GM23338 (cell line): ENCODE results near the gene RIC8B. TPM values are rescaled to one million over a fixed set of nuclear protein-coding genes. Genes with fewer than 3 reads are reported as not detected.

Source experiments
- ATAC-seq: fragments of 200-7000 bp; cut with Tn5 transposase; 3 replicates; pipeline ENCODE4 v1.9.1; 2020
- DNase-seq: peaks from one replicate; pipeline ENCODE4 v3.0.0-alpha.2; 2015; ENCODE audit warnings: low spot score
- H2AFZ ChIP-seq: fragments of 200-600 bp; sonication (generic); 2 replicates; pipeline ENCODE4 v1.8.0; 2016; ENCODE audit warnings: antibody characterized with exemption, mild to moderate bottlenecking, moderate library complexity
- H3F3A ChIP-seq: fragments of 200-600 bp; sonication (generic); replicated peaks from 2 replicates; pipeline ENCODE4 v1.8.0; 2017; ENCODE audit warnings: antibody characterized with exemption, mixed run types, low read depth
- H3K27ac ChIP-seq: fragments of 200-600 bp; sonication (generic); 2 replicates; pipeline ENCODE4 v1.6.1; 2016; ENCODE audit warnings: low read depth
- H3K27me3 ChIP-seq: fragments of 200-600 bp; sonication (generic); 2 replicates; pipeline ENCODE4 v1.8.0; 2016; ENCODE audit warnings: mild to moderate bottlenecking, mixed run types, moderate library complexity; ENCODE audit not compliant: insufficient read depth
- H3K36me3 ChIP-seq: fragments of 200-600 bp; sonication (generic); 2 replicates; pipeline ENCODE4 v1.8.0; 2016; ENCODE audit warnings: mild to moderate bottlenecking; ENCODE audit not compliant: insufficient read depth
- H3K4me1 ChIP-seq: fragments of 200-600 bp; sonication (generic); 2 replicates; pipeline ENCODE4 v1.8.0; 2016; ENCODE audit warnings: mild to moderate bottlenecking, moderate library complexity; ENCODE audit not compliant: insufficient read depth
- H3K4me2 ChIP-seq: fragments of 200-600 bp; sonication (generic); 2 replicates; pipeline ENCODE4 v1.7.1; 2017; ENCODE audit warnings: mixed run types
- H3K4me3 ChIP-seq: fragments of 200-600 bp; sonication (generic); 2 replicates; pipeline ENCODE4 v1.6.1; 2016; ENCODE audit warnings: mixed run types
- H3K79me2 ChIP-seq: fragments of 200-600 bp; sonication (generic); replicated peaks from 2 replicates; pipeline ENCODE4 v1.8.0; 2017; ENCODE audit warnings: mild to moderate bottlenecking; ENCODE audit not compliant: insufficient read depth
- H3K9me2 ChIP-seq: fragments of 200-600 bp; sonication (generic); 2 replicates; pipeline ENCODE4 v1.8.0; 2017; ENCODE audit not compliant: insufficient read depth
- H4K20me1 ChIP-seq: fragments of 200-600 bp; sonication (generic); replicated peaks from 2 replicates; pipeline ENCODE4 v1.8.0; 2017; ENCODE audit warnings: mild to moderate bottlenecking; ENCODE audit not compliant: insufficient read depth
- H3K27ac Mint-ChIP-seq: 2 replicates; pipeline ENCODE4 v1.8.0; 2020; ENCODE audit warnings: inconsistent platforms, mild to moderate bottlenecking, moderate library complexity, mixed read lengths
- H3K27me3 Mint-ChIP-seq: 3 replicates; pipeline ENCODE4 v1.8.0; 2022; ENCODE audit warnings: low read depth, mild to moderate bottlenecking, moderate library complexity, mixed read lengths, inconsistent platforms; ENCODE audit not compliant: insufficient read depth, poor library complexity
- H3K36me3 Mint-ChIP-seq: 3 replicates; pipeline ENCODE4 v1.8.0; 2021; ENCODE audit warnings: low read depth, mild to moderate bottlenecking, inconsistent platforms, moderate library complexity, mixed read lengths
- H3K4me1 Mint-ChIP-seq: 3 replicates; pipeline ENCODE4 v1.8.0; 2020; ENCODE audit warnings: mild to moderate bottlenecking, inconsistent platforms, mixed read lengths
- H3K4me3 Mint-ChIP-seq: 3 replicates; pipeline ENCODE4 v1.8.0; 2021; ENCODE audit warnings: moderate library complexity, mild to moderate bottlenecking, inconsistent platforms, mixed read lengths
- H3K9me3 Mint-ChIP-seq: 3 replicates; pipeline ENCODE4 v1.8.0; 2020; ENCODE audit warnings: moderate library complexity, mild to moderate bottlenecking, inconsistent platforms, mixed read lengths
- CREB1 ChIP-seq: fragments of 250-450 bp; sonication (Bioruptor Pico); IDR thresholded peaks from 2 replicates; pipeline ENCODE4 v1.5.0; 2020; ENCODE audit warnings: low read depth, mild to moderate bottlenecking, moderate library complexity
- EZH2 ChIP-seq: fragments of 200-600 bp; sonication (generic); IDR thresholded peaks from one replicate; pipeline ENCODE4 v1.8.0; 2017; ENCODE audit warnings: antibody characterized with exemption, mild to moderate bottlenecking, low read depth; ENCODE audit not compliant: unreplicated experiment
- EZH2phosphoT487 ChIP-seq: fragments of 200-600 bp; sonication (generic); IDR thresholded peaks from one replicate; pipeline ENCODE4 v1.8.1; 2018; ENCODE audit warnings: antibody characterized with exemption; ENCODE audit not compliant: unreplicated experiment
- JUNB ChIP-seq: IDR thresholded peaks from one replicate; pipeline ENCODE4 v1.6.1; 2016; ENCODE audit warnings: antibody characterized with exemption; ENCODE audit not compliant: unreplicated experiment
- NANOG ChIP-seq: IDR thresholded peaks from 2 replicates; pipeline ENCODE4 v1.6.1; 2016; ENCODE audit warnings: antibody characterized with exemption, borderline replicate concordance
- POLR2AphosphoS5 ChIP-seq: IDR thresholded peaks from 2 replicates; pipeline ENCODE4 v1.6.1; 2016; ENCODE audit warnings: antibody characterized with exemption, low read depth
- STAT1 ChIP-seq: IDR thresholded peaks from one replicate; pipeline ENCODE4 v1.6.1; 2016; ENCODE audit warnings: antibody characterized with exemption; ENCODE audit not compliant: unreplicated experiment
- ZNF114 ChIP-seq: fragments of 250-450 bp; sonication (Bioruptor Pico); IDR thresholded peaks from 2 replicates; pipeline ENCODE4 v1.5.0; 2020; ENCODE audit warnings: mild to moderate bottlenecking, moderate library complexity
- ZNF331 ChIP-seq: fragments of 250-450 bp; sonication (Bioruptor Pico); IDR thresholded peaks from 2 replicates; pipeline ENCODE4 v1.5.0; 2020; ENCODE audit warnings: low read depth, mild to moderate bottlenecking, moderate library complexity
- polyA plus RNA-seq: library from polyadenylated mRNA; unstranded; fragments of >200 nt; fragmentation: Nextera tagmentation; extraction: Ambion mirVana; gene quantifications from 2 replicates; pipeline ENCODE4 v1.2.1, GENCODE V29; 2016
- total RNA-seq: library from RNA; depleted of rRNA; stranded (reverse); fragments of >200 nt; shearing (Covaris generic); gene quantifications from 2 replicates; pipeline ENCODE4 v1.2.3, GENCODE V29; 2014
- TF ChIP-seq, protein P1 (sequence below): IDR thresholded peaks from one replicate; pipeline ENCODE4 v1.6.1; 2018; ENCODE audit warnings: antibody characterized with exemption; ENCODE audit not compliant: unreplicated experiment
- TF ChIP-seq, protein P2 (sequence below), 2 experiments: fragments of 200-600 bp in 1 of 2; sonication (generic) in 1 of 2; conservative IDR thresholded peaks; 2 replicates each; pipeline versions ENCODE4 v1.5.1 to v1.6.1; 2016 to 2017; ENCODE audit warnings: antibody characterized with exemption in 2 of 2, low read depth in 2 of 2, mild to moderate bottlenecking in 2 of 2, moderate library complexity in 1 of 2
- TF ChIP-seq, protein P3 (sequence below): IDR thresholded peaks from 2 replicates; pipeline ENCODE4 v1.6.1; 2016; ENCODE audit warnings: antibody characterized with exemption
- TF ChIP-seq, protein P4 (sequence below): fragments of 250-450 bp; sonication (Bioruptor Pico); IDR thresholded peaks from 2 replicates; pipeline ENCODE4 v1.5.0; 2020; ENCODE audit warnings: mild to moderate bottlenecking, moderate library complexity

RIC8B gene
- total and polyA plus RNA-seq, 2 experiments from 2014 or later, result 12.3 to 25.5 TPM

DNA sequence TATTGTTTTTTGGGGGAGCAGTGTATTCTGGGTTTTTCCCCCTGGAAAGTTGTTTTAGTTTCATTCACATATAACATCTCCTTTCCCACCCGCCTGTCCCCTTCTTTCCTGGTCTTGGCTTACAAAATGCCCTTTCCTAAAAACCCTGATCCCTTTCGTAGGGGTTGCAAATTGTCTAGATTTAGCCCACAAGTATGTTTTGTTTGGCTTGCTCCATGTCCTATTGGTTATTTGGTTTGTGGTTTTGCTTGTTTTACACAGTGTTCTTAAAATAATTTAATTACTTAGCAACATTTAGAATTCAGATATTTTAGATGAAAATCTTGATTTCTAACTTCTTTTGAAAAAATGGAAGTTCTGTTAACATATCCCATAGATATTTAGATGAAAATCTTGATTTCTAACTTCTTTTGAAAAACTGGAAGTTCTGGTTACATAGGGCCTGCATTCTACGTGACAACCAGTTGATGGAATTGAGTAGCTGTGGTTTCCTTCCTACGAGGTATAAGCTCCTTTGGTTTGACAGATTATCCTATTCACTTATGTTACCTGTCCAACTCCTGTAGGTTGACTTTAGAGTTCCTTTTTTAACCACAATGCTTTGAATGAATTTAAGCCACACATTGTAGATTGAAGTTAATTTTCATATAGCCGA lies 92.1 kb downstream of the RIC8B start:
- ATAC-seq, result no peak
- H3K27me3 ChIP-seq, result no peaks in the 10 kb centered on the region
- Mint-ChIP-seq H3K27ac (no peak overlapping the region), H3K27me3 (no peaks in the 10 kb centered on the region), H3K4me3 (no peak overlapping the region), H3K9me3 (no peaks in the 10 kb centered on the region), H3K4me1 (peaks cover 22% of the 10 kb centered on the region), H3K36me3 (no peaks in the 10 kb centered on the region)
- H3K9me2 ChIP-seq, result no peaks in the 10 kb centered on the region
- H3F3A ChIP-seq, result no peaks in the 10 kb centered on the region
- H3K4me1 ChIP-seq, result peaks cover 15% of the 10 kb centered on the region
- no peak for DNase-seq
- H2AFZ ChIP-seq, result no peak overlapping the region
- peaks cover 6% of the 10 kb centered on the region for H4K20me1 ChIP-seq
- no peak overlapping the region for H3K27ac ChIP-seq
- H3K36me3 ChIP-seq, result no peaks in the 10 kb centered on the region
- no peak overlapping the region for H3K4me2 ChIP-seq
- TF ChIP-seq EZH2phosphoT487, result no peak
- TF ChIP-seq, protein P1, sequence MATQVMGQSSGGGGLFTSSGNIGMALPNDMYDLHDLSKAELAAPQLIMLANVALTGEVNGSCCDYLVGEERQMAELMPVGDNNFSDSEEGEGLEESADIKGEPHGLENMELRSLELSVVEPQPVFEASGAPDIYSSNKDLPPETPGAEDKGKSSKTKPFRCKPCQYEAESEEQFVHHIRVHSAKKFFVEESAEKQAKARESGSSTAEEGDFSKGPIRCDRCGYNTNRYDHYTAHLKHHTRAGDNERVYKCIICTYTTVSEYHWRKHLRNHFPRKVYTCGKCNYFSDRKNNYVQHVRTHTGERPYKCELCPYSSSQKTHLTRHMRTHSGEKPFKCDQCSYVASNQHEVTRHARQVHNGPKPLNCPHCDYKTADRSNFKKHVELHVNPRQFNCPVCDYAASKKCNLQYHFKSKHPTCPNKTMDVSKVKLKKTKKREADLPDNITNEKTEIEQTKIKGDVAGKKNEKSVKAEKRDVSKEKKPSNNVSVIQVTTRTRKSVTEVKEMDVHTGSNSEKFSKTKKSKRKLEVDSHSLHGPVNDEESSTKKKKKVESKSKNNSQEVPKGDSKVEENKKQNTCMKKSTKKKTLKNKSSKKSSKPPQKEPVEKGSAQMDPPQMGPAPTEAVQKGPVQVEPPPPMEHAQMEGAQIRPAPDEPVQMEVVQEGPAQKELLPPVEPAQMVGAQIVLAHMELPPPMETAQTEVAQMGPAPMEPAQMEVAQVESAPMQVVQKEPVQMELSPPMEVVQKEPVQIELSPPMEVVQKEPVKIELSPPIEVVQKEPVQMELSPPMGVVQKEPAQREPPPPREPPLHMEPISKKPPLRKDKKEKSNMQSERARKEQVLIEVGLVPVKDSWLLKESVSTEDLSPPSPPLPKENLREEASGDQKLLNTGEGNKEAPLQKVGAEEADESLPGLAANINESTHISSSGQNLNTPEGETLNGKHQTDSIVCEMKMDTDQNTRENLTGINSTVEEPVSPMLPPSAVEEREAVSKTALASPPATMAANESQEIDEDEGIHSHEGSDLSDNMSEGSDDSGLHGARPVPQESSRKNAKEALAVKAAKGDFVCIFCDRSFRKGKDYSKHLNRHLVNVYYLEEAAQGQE, result no peak
- no peak for TF ChIP-seq EZH2
- TF ChIP-seq, protein P2, sequence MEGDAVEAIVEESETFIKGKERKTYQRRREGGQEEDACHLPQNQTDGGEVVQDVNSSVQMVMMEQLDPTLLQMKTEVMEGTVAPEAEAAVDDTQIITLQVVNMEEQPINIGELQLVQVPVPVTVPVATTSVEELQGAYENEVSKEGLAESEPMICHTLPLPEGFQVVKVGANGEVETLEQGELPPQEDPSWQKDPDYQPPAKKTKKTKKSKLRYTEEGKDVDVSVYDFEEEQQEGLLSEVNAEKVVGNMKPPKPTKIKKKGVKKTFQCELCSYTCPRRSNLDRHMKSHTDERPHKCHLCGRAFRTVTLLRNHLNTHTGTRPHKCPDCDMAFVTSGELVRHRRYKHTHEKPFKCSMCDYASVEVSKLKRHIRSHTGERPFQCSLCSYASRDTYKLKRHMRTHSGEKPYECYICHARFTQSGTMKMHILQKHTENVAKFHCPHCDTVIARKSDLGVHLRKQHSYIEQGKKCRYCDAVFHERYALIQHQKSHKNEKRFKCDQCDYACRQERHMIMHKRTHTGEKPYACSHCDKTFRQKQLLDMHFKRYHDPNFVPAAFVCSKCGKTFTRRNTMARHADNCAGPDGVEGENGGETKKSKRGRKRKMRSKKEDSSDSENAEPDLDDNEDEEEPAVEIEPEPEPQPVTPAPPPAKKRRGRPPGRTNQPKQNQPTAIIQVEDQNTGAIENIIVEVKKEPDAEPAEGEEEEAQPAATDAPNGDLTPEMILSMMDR (conservative IDR thresholded peaks at IDR 0.05; ENCODE audit: low read depth in 2 of 2), result no peak
- no peak for TF ChIP-seq STAT1
- no peak for TF ChIP-seq JUNB
- TF ChIP-seq, protein P3, sequence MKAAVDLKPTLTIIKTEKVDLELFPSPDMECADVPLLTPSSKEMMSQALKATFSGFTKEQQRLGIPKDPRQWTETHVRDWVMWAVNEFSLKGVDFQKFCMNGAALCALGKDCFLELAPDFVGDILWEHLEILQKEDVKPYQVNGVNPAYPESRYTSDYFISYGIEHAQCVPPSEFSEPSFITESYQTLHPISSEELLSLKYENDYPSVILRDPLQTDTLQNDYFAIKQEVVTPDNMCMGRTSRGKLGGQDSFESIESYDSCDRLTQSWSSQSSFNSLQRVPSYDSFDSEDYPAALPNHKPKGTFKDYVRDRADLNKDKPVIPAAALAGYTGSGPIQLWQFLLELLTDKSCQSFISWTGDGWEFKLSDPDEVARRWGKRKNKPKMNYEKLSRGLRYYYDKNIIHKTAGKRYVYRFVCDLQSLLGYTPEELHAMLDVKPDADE, result no peak
- TF ChIP-seq, protein P4, sequence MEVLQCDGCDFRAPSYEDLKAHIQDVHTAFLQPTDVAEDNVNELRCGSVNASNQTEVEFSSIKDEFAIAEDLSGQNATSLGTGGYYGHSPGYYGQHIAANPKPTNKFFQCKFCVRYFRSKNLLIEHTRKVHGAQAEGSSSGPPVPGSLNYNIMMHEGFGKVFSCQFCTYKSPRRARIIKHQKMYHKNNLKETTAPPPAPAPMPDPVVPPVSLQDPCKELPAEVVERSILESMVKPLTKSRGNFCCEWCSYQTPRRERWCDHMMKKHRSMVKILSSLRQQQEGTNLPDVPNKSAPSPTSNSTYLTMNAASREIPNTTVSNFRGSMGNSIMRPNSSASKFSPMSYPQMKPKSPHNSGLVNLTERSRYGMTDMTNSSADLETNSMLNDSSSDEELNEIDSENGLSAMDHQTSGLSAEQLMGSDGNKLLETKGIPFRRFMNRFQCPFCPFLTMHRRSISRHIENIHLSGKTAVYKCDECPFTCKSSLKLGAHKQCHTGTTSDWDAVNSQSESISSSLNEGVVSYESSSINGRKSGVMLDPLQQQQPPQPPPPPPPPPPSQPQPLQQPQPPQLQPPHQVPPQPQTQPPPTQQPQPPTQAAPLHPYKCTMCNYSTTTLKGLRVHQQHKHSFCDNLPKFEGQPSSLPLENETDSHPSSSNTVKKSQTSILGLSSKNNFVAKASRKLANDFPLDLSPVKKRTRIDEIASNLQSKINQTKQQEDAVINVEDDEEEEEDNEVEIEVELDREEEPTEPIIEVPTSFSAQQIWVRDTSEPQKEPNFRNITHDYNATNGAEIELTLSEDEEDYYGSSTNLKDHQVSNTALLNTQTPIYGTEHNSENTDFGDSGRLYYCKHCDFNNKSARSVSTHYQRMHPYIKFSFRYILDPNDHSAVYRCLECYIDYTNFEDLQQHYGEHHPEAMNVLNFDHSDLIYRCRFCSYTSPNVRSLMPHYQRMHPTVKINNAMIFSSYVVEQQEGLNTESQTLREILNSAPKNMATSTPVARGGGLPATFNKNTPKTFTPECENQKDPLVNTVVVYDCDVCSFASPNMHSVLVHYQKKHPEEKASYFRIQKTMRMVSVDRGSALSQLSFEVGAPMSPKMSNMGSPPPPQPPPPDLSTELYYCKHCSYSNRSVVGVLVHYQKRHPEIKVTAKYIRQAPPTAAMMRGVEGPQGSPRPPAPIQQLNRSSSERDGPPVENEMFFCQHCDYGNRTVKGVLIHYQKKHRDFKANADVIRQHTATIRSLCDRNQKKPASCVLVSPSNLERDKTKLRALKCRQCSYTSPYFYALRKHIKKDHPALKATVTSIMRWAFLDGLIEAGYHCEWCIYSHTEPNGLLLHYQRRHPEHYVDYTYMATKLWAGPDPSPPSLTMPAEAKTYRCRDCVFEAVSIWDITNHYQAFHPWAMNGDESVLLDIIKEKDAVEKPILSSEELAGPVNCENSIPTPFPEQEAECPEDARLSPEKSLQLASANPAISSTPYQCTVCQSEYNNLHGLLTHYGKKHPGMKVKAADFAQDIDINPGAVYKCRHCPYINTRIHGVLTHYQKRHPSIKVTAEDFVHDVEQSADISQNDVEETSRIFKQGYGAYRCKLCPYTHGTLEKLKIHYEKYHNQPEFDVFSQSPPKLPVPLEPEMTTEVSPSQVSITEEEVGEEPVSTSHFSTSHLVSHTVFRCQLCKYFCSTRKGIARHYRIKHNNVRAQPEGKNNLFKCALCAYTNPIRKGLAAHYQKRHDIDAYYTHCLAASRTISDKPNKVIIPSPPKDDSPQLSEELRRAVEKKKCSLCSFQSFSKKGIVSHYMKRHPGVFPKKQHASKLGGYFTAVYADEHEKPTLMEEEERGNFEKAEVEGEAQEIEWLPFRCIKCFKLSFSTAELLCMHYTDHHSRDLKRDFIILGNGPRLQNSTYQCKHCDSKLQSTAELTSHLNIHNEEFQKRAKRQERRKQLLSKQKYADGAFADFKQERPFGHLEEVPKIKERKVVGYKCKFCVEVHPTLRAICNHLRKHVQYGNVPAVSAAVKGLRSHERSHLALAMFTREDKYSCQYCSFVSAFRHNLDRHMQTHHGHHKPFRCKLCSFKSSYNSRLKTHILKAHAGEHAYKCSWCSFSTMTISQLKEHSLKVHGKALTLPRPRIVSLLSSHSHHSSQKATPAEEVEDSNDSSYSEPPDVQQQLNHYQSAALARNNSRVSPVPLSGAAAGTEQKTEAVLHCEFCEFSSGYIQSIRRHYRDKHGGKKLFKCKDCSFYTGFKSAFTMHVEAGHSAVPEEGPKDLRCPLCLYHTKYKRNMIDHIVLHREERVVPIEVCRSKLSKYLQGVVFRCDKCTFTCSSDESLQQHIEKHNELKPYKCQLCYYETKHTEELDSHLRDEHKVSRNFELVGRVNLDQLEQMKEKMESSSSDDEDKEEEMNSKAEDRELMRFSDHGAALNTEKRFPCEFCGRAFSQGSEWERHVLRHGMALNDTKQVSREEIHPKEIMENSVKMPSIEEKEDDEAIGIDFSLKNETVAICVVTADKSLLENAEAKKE (CRISPR knock-in tag), result no peak
- no peak for TF ChIP-seq CREB1
- TF ChIP-seq ZNF331, result no peak
- TF ChIP-seq NANOG, result no peak
- no peak for TF ChIP-seq POLR2AphosphoS5
- TF ChIP-seq ZNF114 (CRISPR knock-in tag), result no peak
- H3K4me3 ChIP-seq, result no peak overlapping the region
- no peaks in the 10 kb centered on the region for H3K79me2 ChIP-seq
